Medulla oblongata (tissue), 1 donor: ENCODE measurements around the gene ZNF627.
"Not testable (repeated sequence)": the region's sequence is repeated elsewhere in the genome, so short reads cannot be mapped to it uniquely, and the experiment has no call there.

ENCODE experiments used
- DNase-seq: peaks from one replicate; pipeline ENCODE4 v3.0.0-alpha.2; 2015; ENCODE audit errors: extremely low spot score

ZNF627 gene

GRCh38 chr19:11624069-11624463, 26.8 kb downstream of the ZNF627 start:
- no peak for DNase-seq

GRCh38 chr19:11626252-11626651, 29.0 kb downstream of the ZNF627 start:
- peak; percentile 71 for DNase-seq

- DNase-seq: no peak
These were observed 35.9 kb downstream of the ZNF627 start for GRCh38 chr19:11633223-11633622.

- not testable (repeated sequence) for DNase-seq
These were observed 36.9 kb downstream of the ZNF627 start for GRCh38 chr19:11634018-11634662.

- no peak for DNase-seq
These were observed 41.9 kb downstream of the ZNF627 start for GRCh38 chr19:11639245-11639601.

GRCh38 chr19:11639602-11640471, 42.6 kb downstream of the ZNF627 start:
- DNase-seq: peak; percentile 96

- no peak for DNase-seq
These were observed 44.0 kb downstream of the ZNF627 start for GRCh38 chr19:11641244-11641643.

GRCh38 chr19:11642902-11643301, 45.6 kb downstream of the ZNF627 start:
- DNase-seq: no peak

GRCh38 chr19:11649941-11650340, 52.7 kb downstream of the ZNF627 start:
- DNase-seq: no peak

- DNase-seq: no peak
These were observed 53.8 kb downstream of the ZNF627 start for GRCh38 chr19:11651062-11651461.

GRCh38 chr19:11652056-11652455, 54.8 kb downstream of the ZNF627 start:
- DNase-seq: no peak

GRCh38 chr19:11652492-11652891, 55.2 kb downstream of the ZNF627 start:
- no peak for DNase-seq

- no peak for DNase-seq
These were observed 59.3 kb downstream of the ZNF627 start for GRCh38 chr19:11656535-11656934.

- no peak for DNase-seq
These were observed 60.0 kb downstream of the ZNF627 start for GRCh38 chr19:11657307-11657706.

GRCh38 chr19:11658970-11659369, 61.7 kb downstream of the ZNF627 start:
- no peak for DNase-seq

GRCh38 chr19:11659612-11660011, 62.3 kb downstream of the ZNF627 start:
- no peak for DNase-seq

- DNase-seq: no peak
These were observed 65.0 kb downstream of the ZNF627 start for GRCh38 chr19:11662278-11662677.

- DNase-seq: no peak
These were observed 65.9 kb downstream of the ZNF627 start for GRCh38 chr19:11663181-11663591.
